NCI-H146 treated with DMSO at 0.1 percent for 48 hours (cell line): ENCODE results near the gene CDH2.
A peak's percentile ranks its signal among the peaks of the same experiment; 100 is the strongest.

ENCODE experiments used
- DNase-seq: peaks from one replicate; lab custom pipeline; 2025; ENCODE audit not compliant: unreplicated experiment; lab: John Stamatoyannopoulos, UW

The CDH2 gene

GRCh38 chr18:28176948-28177827 is at the start of gene CDH2:
TSS of gene CDH2 (minus strand) at chr18:28177130. CDS start at chr18:28177022, 108 bp downstream.
- DNase-seq = peak; percentile 59

GRCh38 chr18:28212060-28212459 is 35.1 kb upstream of the CDH2 start:
- no peak for DNase-seq

GRCh38 chr18:28208712-28209265 is 31.9 kb upstream of the CDH2 start:
- no peak for DNase-seq

GRCh38 chr18:28208268-28208667 is 31.3 kb upstream of the CDH2 start:
- no peak for DNase-seq

GRCh38 chr18:28204154-28204553 is 27.2 kb upstream of the CDH2 start:
- no peak for DNase-seq

GRCh38 chr18:28201056-28201455 is 24.1 kb upstream of the CDH2 start:
- DNase-seq = no peak

GRCh38 chr18:28198620-28199019 is 21.7 kb upstream of the CDH2 start:
- no peak for DNase-seq

- no peak for DNase-seq
Observed at GRCh38 chr18:28193177-28193778, 16.3 kb upstream of the CDH2 start.

- DNase-seq = peak; percentile 64
Observed at GRCh38 chr18:28189400-28190239, 12.7 kb upstream of the CDH2 start.

- DNase-seq = no peak
Observed at GRCh38 chr18:28185121-28185520, 8.2 kb upstream of the CDH2 start.

- no peak for DNase-seq
Observed at GRCh38 chr18:28183418-28184078, 6.6 kb upstream of the CDH2 start.

- DNase-seq = no peak
Observed at GRCh38 chr18:28181616-28182015, 4.7 kb upstream of the CDH2 start.

GRCh38 chr18:28178720-28179119 is 1.8 kb upstream of the CDH2 start:
- DNase-seq = no peak

- DNase-seq = peak; percentile 76
Observed at GRCh38 chr18:28177828-28178635, 1.1 kb upstream of the CDH2 start.

GRCh38 chr18:28176698-28176947 is 307 bp downstream of the CDH2 start:
- no peak for DNase-seq

GRCh38 chr18:28175930-28176697 is 816 bp downstream of the CDH2 start:
- peak; percentile 33 for DNase-seq

- no peak for DNase-seq
Observed at GRCh38 chr18:28175150-28175929, 1.6 kb downstream of the CDH2 start.

GRCh38 chr18:28174181-28174905 is 2.6 kb downstream of the CDH2 start:
- DNase-seq = no peak
